Renal pelvis (tissue), 4 donors: ENCODE results near the gene GPR18. TPM values are rescaled to one million over a fixed set of nuclear protein-coding genes. Genes with fewer than 3 reads are reported as not detected.
"Not testable (repeated sequence)": the region's sequence is repeated elsewhere in the genome, so short reads cannot be mapped to it uniquely, and the experiment has no call there.

ENCODE experiments used
- DNase-seq: peaks from one replicate; pipeline ENCODE4 v3.0.0-alpha.2; 2013
- polyA plus RNA-seq, 3 donors: library from polyadenylated mRNA; unstranded; fragments of 120-200 nt; gene quantifications; one replicate each; pipeline ENCODE4 v1.2.1, GENCODE V29; 2013; ENCODE audit not compliant: insufficient read length in 3 of 3

The GPR18 gene
- polyA plus RNA-seq, 3 donors, result 0.14 to 0.55 (median 0.23) TPM

GRCh38 chr13:99267927-99268326, 9.7 kb upstream of the GPR18 start:
- no peak for DNase-seq

- no peak for DNase-seq
These were observed 8.6 kb upstream of the GPR18 start for GRCh38 chr13:99266827-99267226.

GRCh38 chr13:99265821-99266426, 7.7 kb upstream of the GPR18 start:
- peak; percentile 45 for DNase-seq

GRCh38 chr13:99265162-99265800, 7.1 kb upstream of the GPR18 start:
- no peak for DNase-seq

- DNase-seq, result no peak
These were observed 5.9 kb upstream of the GPR18 start for GRCh38 chr13:99264051-99264450.

- DNase-seq, result peak; percentile 39
These were observed 5.1 kb upstream of the GPR18 start for GRCh38 chr13:99263126-99263785.

- no peak for DNase-seq
These were observed 2.9 kb upstream of the GPR18 start for GRCh38 chr13:99261059-99261458.

DNA sequence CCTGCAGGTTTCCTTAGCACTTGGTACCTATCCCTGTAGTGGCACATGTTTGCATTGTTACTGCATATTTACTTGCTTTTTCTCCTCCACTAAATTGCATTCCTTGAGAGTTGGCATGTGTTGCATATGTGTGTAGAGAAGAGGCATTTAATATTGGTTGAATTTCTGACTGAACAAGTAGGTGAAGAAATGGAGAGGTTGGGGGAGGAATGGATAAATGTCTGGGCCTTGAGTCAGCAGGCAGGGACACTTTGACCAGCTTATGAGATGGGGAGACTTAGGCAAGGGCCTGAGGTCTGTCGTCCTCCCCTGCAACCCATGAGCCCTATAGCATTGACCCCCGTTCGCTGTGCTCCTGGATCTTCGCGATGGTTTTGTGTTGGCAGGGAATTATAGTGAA, 2.0 kb upstream of the GPR18 start:
- DNase-seq, result no peak

GRCh38 chr13:99258946-99259345, 767 bp upstream of the GPR18 start:
- DNase-seq, result no peak

- DNase-seq, result no peak
These were observed 888 bp downstream of the GPR18 start for GRCh38 chr13:99257291-99257690.

- no peak for DNase-seq
These were observed 1.5 kb downstream of the GPR18 start for GRCh38 chr13:99256709-99257108.

GRCh38 chr13:99256283-99256682, 1.9 kb downstream of the GPR18 start:
- DNase-seq, result no peak

GRCh38 chr13:99255271-99255670, 2.9 kb downstream of the GPR18 start:
- no peak for DNase-seq

DNA sequence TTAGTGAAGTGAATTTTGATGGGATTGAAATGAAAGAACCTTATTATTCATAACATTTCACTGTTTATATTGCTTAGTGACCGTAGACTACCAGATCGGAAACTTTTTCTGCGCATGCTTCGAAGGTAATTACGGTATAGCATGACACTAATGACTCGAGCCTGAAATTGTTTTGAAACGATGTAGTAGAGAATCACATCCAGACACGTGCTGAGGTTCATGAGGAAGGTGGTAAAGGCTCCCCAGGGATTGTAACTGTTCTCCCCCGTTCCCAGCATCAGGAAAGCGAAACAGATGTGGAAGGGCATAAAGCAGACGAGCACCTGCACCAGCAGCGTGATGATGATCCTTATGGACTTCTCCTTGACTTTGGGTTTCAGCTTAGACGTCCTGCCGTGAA, 3.3 kb downstream of the GPR18 start:
- DNase-seq, result no peak

DNA sequence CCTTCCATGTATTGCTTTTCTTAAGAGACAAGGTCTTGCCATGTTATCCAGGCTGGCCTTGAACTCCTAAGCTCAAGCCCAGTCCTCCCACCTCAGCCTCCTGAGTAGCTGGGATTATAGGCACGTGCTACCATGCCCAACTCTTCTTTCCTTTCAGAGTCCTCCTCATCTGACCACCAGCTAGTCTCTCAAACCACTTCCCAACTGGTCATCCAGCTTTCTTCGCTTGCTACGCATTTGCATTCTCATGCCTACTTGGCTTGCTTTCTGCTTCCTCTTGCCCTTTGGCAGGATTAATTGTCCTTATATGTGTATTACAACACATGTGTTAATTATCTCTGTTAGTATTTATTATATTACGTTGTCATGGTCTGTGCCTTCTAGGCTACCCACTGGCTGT, 6.3 kb downstream of the GPR18 start:
- no peak for DNase-seq

DNA sequence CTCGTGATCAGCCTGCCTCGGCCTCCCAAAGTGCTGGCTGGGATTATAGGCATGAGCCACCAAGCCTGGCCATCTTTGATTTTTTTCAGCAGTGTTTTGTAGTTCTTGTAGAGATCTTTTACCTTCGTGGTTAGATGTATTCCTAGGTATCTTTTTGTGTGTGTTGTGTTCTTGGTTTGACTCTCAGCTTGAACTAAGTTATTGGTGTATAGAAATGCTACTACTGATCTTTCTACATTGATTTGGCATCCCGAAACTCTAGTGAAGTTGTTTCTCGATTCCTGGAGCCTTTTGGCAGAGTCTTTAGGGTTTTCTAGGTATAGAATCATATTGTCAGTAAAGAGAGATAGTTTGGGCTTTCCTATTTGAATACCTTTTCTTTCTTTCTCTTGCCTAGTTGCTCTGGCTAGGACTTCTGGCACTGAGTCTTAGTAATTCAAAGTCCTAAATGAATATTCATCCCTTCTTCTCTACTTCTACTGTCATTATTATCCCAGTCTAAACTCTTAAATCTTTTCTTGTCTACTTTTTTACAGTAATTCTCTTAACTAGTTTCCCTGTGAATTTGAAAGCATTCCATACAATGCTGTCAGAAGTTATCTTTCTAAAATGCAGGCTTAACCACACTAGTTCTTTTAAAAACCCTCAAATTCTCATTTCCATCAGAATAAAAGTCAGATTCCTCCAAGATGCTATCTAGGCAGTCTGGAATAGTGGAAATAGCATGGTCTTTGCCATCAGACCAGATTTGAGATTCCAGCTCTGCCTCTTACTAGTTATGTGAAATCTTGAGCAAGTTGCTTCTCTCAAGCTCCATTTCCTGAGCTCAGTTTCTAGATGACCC, 7.0 kb downstream of the GPR18 start:
- no peak for DNase-seq

- DNase-seq, result not testable (repeated sequence)
These were observed 8.6 kb downstream of the GPR18 start for GRCh38 chr13:99249606-99250005.

GRCh38 chr13:99249178-99249577, 9.0 kb downstream of the GPR18 start:
- DNase-seq, result not testable (repeated sequence)

DNA sequence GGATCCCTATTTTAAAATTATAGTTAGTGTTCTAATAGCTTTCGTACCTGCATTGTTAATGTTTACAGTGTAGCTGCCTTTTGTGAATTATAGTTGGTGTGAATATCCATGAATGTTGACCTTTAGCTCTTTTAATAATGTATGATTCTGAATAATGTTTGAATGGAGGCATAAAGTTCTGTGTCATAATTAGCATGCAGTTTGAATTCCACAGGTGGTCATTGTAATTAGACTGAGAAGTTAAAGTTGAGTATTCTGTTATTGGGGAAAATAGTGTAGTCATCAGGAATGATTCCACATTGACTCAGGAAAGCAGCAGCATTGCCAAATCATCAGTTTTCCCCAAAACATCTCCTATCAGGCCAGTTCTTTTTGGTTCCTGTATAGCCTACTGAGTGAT, 12.1 kb downstream of the GPR18 start:
- no peak for DNase-seq

DNA sequence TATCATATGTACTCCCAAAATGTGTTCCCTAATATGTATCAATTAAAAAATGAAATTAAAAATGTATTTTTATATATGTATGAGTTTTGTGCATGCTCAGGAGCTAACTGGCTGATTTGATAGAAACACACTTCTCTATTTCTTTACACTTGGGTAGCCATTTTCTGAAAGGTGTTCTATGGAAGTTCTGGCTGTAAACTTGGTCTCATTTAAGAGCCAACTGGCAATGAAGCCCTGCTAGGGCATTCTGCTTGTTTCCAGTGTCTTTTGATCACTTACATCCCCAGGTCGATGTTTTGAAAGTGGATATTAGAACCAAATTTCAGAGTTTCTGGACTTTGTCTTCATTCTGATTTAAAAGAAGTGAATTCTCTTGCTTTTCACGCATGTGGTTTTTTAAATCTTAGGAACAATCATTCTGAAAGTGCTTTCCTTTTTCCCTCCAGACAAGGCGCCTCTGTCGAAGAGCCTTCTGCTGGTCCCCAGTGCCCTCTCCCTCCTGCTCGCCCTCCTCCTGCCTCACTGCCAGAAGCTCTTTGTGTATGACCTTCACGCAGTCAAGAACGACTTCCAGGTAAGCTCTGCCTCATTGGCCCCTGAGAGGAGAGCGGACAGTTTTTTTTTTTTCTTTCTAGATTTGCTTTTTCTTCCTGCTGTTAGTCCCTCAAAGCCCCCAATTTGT, 20.1 kb downstream of the GPR18 start:
- no peak for DNase-seq

DNA sequence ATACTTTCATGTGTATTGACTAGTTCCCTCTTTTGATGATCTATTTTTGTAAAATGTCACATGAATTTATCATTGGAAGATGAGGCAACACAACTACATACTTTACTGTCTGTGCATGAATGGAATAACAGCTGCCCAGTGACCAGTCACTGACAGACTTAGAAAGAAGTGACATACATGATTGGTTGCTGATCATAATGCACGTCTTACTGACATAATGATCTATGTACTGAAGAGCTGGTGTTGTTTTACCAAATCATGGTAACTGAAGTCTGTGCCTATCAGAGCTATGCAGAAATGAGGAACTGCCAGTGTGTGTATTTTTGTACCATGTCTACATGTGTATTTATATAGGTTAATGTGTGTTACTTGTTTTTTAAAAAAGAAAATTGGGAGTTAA, 26.5 kb downstream of the GPR18 start:
- no peak for DNase-seq

- no peak for DNase-seq
These were observed 27.2 kb downstream of the GPR18 start for GRCh38 chr13:99230991-99231390.
